SK-N-SH (cell line): ENCODE results near the gene VAMP2. TPM values are rescaled to one million over a fixed set of nuclear protein-coding genes. Genes with fewer than 3 reads are reported as not detected.

Source experiments
- CTCF ChIA-PET: fragments of 300-600, 350-600 bp; formaldehyde crosslinking; extraction: SDS; loops from one replicate; lab custom pipeline; 2021; lab: Yijun Ruan, JAX
- POLR2A ChIA-PET: fragments of 350-600 bp; sonication (Branson Sonifier 250); formaldehyde crosslinking; extraction: SDS; loops from one replicate; lab custom pipeline; 2020; ENCODE audit warnings: antibody characterized with exemption, inconsistent platforms; lab: Yijun Ruan, JAX
- DNase-seq: peaks from one replicate; pipeline ENCODE4 v3.0.0; 2012
- H2AFZ ChIP-seq: fragments of 200-600 bp; sonication (generic); 2 replicates; pipeline ENCODE4 v1.8.1; 2016; ENCODE audit warnings: antibody characterized with exemption, mild to moderate bottlenecking, low read depth
- H3F3A ChIP-seq: fragments of 200-600 bp; sonication (generic); replicated peaks from 2 replicates; pipeline ENCODE3; 2016; ENCODE audit warnings: antibody characterized with exemption, mild to moderate bottlenecking; ENCODE audit not compliant: insufficient read depth
- H3K27ac ChIP-seq, 2 experiments: fragments of 200-500 bp in 1 of 2; fragments of 200-600 bp in 1 of 2; sonication (Bioruptor generic) in 1 of 2; sonication (generic), shearing (Covaris generic) in 1 of 2; 2 replicates each; pipeline versions ENCODE4 v1.5.1 to v1.6.1; 2014 to 2016; ENCODE audit warnings: low read depth in 2 of 2, inconsistent platforms in 1 of 2, low read length in 1 of 2, mild to moderate bottlenecking in 1 of 2, mixed read lengths in 1 of 2
- H3K27me3 ChIP-seq: fragments of 200-600 bp; sonication (generic), shearing (Covaris generic); 2 replicates; pipeline ENCODE4 v1.6.1; 2016; ENCODE audit warnings: mixed run types; ENCODE audit not compliant: insufficient read depth
- H3K36me3 ChIP-seq, 2 experiments: fragments of 200-500 bp in 1 of 2; fragments of 200-600 bp in 1 of 2; sonication (Bioruptor generic) in 1 of 2; sonication (generic) in 1 of 2; replicated peaks in 1 of 2; 2 replicates each; pipeline versions ENCODE3 to v1.5.1; 2014 to 2016; ENCODE audit warnings: low read length in 1 of 2, mild to moderate bottlenecking in 1 of 2; ENCODE audit not compliant: insufficient read depth in 2 of 2, control insufficient read depth in 1 of 2
- H3K4me1 ChIP-seq, 2 experiments: fragments of 200-500 bp in 1 of 2; fragments of 200-600 bp in 1 of 2; sonication (Bioruptor generic) in 1 of 2; sonication (generic), shearing (Covaris generic) in 1 of 2; 2 replicates each; pipeline versions ENCODE4 v1.5.1 to v1.6.1; 2014 to 2016; ENCODE audit warnings: low read depth in 1 of 2, low read length in 1 of 2, mixed run types in 1 of 2; ENCODE audit not compliant: insufficient read depth in 2 of 2, control insufficient read depth in 1 of 2
- H3K4me2 ChIP-seq: fragments of 200-600 bp; sonication (generic), shearing (Covaris generic); 2 replicates; pipeline ENCODE4 v1.6.1; 2017; ENCODE audit warnings: mixed run types
- H3K4me3 ChIP-seq, 2 experiments: fragments of 200-500 bp in 1 of 2; fragments of 200-600 bp in 1 of 2; sonication (Bioruptor generic) in 1 of 2; sonication (generic), shearing (Covaris generic) in 1 of 2; 2 replicates each; pipeline versions ENCODE4 v1.5.1 to v1.8.1; 2014 to 2016; ENCODE audit warnings: low read depth in 2 of 2, inconsistent platforms in 1 of 2, low read length in 1 of 2, mild to moderate bottlenecking in 1 of 2, mixed read lengths in 1 of 2, moderate library complexity in 1 of 2
- H3K79me2 ChIP-seq: fragments of 200-600 bp; sonication (generic); 2 replicates; pipeline ENCODE4 v1.8.1; 2017; ENCODE audit warnings: mild to moderate bottlenecking; ENCODE audit not compliant: insufficient read depth
- H3K9ac ChIP-seq: fragments of 200-600 bp; sonication (generic); 2 replicates; pipeline ENCODE4 v1.6.1; 2017; ENCODE audit warnings: mixed run types
- H3K9me2 ChIP-seq: fragments of 200-600 bp; sonication (generic); 2 replicates; pipeline ENCODE4 v1.6.1; 2017; ENCODE audit warnings: mixed run types
- H3K9me3 ChIP-seq: fragments of 200-600 bp; sonication (generic); 2 replicates; pipeline ENCODE4 v1.6.1; 2017; ENCODE audit warnings: mixed run types, mild to moderate bottlenecking, moderate library complexity
- H4K20me1 ChIP-seq: fragments of 200-600 bp; sonication (generic); 2 replicates; pipeline ENCODE4 v1.6.1; 2017; ENCODE audit warnings: mild to moderate bottlenecking, mixed run types; ENCODE audit not compliant: insufficient read depth
- CHD2 ChIP-seq: fragments of 150-350 bp; IDR thresholded peaks from 2 replicates; pipeline ENCODE4 v1.6.1; 2018; ENCODE audit warnings: low read length; ENCODE audit not compliant: partially characterized antibody
- CTCF ChIP-seq: fragments of 200-600 bp; sonication (generic); IDR thresholded peaks from 2 replicates; pipeline ENCODE4 v1.6.1; 2017; ENCODE audit warnings: antibody characterized with exemption, mild to moderate bottlenecking, moderate library complexity
- JUND ChIP-seq: IDR thresholded peaks from 2 replicates; pipeline ENCODE4 v1.4.0; 2012
- MXI1 ChIP-seq: IDR thresholded peaks from 2 replicates; pipeline ENCODE4 v1.6.1; 2012; ENCODE audit warnings: mild to moderate bottlenecking, low read depth, low read length, improper control_type of control experiment
- NFIC ChIP-seq: IDR thresholded peaks from 2 replicates; pipeline ENCODE4 v1.4.0; 2012; ENCODE audit warnings: borderline replicate concordance
- PBX3 ChIP-seq: IDR thresholded peaks from 2 replicates; pipeline ENCODE4; 2012
- RAD21 ChIP-seq: IDR thresholded peaks from 2 replicates; pipeline ENCODE4 v1.6.1; 2012; ENCODE audit warnings: mild to moderate bottlenecking, low read length
- RCOR1 ChIP-seq: fragments of 150-350 bp; IDR thresholded peaks from 2 replicates; pipeline ENCODE4 v1.6.1; 2017; ENCODE audit warnings: antibody characterized with exemption, low read length
- RFX5 ChIP-seq: IDR thresholded peaks from 2 replicates; pipeline ENCODE4 v1.6.1; 2012; ENCODE audit warnings: mild to moderate bottlenecking, improper control_type of control experiment, low read length
- SMC3 ChIP-seq: IDR thresholded peaks from 2 replicates; pipeline ENCODE4 v1.6.1; 2012; ENCODE audit warnings: low read depth, low read length, improper control_type of control experiment
- TAF1 ChIP-seq: IDR thresholded peaks from 2 replicates; pipeline ENCODE4 v1.6.1; 2012; ENCODE audit warnings: low read depth, mild to moderate bottlenecking, low read length, moderate library complexity, borderline replicate concordance
- WGBS: methylation state at CpG from one replicate; pipeline ENCODE4 v1.1.6; 2017; ENCODE audit warnings: low lambda C conversion rate; 5-methylcytosine and 5-hydroxymethylcytosine counted together
- polyA plus RNA-seq, 3 experiments: library from polyadenylated mRNA; depleted of rRNA; stranded (reverse); fragments of >200 nt; gene quantifications; 2 replicates each; pipeline ENCODE4 v1.2.3, GENCODE V29; 2012
- TF ChIP-seq, protein P1 (sequence below): IDR thresholded peaks from 2 replicates; pipeline ENCODE4 v1.6.1; 2012; ENCODE audit warnings: mild to moderate bottlenecking, low read depth, low read length, moderate library complexity

VAMP2 gene
- polyA plus RNA-seq, 1 of the 3 experiments (the other 2 are of a cell fraction): 42.0 TPM

DNA sequence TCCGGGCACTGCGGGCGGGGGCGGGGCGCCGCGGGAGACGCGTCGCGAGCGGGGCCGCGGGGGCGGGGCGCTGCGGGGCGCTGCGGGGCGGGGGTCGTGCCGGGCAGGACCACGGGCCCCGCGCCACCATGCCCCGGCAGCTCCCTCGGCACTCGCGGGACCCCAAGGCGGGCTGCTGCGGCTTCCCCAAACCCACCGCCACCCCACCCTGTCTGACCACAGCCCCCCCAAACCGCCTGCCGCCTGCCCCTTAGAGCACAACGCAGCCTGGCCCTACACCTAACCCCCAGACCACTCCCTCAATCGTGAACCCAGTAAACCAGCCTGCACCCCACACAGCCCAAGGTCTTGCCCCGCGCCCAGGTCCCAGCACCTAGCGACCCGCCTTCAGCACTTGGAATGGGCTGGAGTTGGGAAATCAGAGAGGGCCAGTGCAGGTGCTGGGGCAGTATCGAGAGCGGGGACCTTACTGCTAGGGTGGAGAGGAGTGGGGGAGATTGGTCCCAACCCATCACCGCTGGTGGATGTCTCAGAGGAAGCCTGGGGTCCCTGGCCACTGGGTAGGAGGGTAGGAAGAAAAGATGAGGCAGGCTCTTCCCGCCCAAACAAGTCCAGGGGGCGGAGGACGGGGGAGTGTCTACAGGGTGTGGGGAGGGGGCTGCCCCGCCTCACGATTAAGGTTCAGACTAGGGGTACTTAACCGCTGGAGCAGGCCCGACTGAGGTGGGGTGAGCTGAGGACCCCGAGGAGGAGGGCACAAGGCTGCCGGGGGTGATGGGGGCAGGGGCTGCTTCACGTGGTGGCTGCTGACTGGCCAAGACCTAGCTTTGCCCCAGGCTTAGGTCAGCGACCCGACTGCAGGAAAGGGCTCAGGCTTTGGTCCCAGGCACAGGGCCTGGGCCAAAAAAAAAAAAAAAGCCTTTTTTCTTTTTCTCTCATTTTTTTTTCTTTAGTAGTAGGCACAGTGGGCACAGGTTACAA lies 539 bp upstream of the VAMP2 start:
- POLR2A ChIA-PET: interaction anchor here (0.7 to 1.8 kb wide), 4 partner anchors 10 to 41 kb away, joined by 3 to 36 read pairs (median 4); no protein-coding TSS in a partner anchor

More for the DNA sequence above, 539 bp upstream of the VAMP2 start:
- peaks cover 38% of the 10 kb centered on the region for H3K79me2 ChIP-seq
- H3K4me2 ChIP-seq: peak overlapping the region; percentile 77
- H3K9me2 ChIP-seq: no peaks in the 10 kb centered on the region
- CTCF ChIA-PET: interaction anchor here (0.6 to 9.4 kb wide), 6 partner anchors 10 to 69 kb away, joined by 3 to 98 read pairs (median 6); partner anchors contain the start of gene HES7
- H3K27ac ChIP-seq: peak overlapping the region; percentile 66 to 79
- H3K36me3 ChIP-seq: peaks cover 9 to 23% of the 10 kb centered on the region in 2 experiments
- H3K9me3 ChIP-seq: no peaks in the 10 kb centered on the region
- WGBS: 22% methylated on average over 20 of the region's 55 CpGs
- peaks cover 41% of the 10 kb centered on the region for H3F3A ChIP-seq
- peak; percentile 93 for DNase-seq
- H4K20me1 ChIP-seq: no peaks in the 10 kb centered on the region
- H3K9ac ChIP-seq: peak overlapping the region; percentile 100
- no peaks in the 10 kb centered on the region for H3K27me3 ChIP-seq
- H3K4me3 ChIP-seq: peak overlapping the region; percentile 64 to 88
- TF ChIP-seq RFX5 (no peak), JUND (no peak), CHD2 (no peak), NFIC (no peak), TAF1 (no peak), CTCF (no peak), RAD21 (no peak), MXI1 (no peak; the same call in 1 of the 2 replicates), SMC3 (no peak), PBX3 (no peak), RCOR1 (no peak)
- TF ChIP-seq, protein P1, sequence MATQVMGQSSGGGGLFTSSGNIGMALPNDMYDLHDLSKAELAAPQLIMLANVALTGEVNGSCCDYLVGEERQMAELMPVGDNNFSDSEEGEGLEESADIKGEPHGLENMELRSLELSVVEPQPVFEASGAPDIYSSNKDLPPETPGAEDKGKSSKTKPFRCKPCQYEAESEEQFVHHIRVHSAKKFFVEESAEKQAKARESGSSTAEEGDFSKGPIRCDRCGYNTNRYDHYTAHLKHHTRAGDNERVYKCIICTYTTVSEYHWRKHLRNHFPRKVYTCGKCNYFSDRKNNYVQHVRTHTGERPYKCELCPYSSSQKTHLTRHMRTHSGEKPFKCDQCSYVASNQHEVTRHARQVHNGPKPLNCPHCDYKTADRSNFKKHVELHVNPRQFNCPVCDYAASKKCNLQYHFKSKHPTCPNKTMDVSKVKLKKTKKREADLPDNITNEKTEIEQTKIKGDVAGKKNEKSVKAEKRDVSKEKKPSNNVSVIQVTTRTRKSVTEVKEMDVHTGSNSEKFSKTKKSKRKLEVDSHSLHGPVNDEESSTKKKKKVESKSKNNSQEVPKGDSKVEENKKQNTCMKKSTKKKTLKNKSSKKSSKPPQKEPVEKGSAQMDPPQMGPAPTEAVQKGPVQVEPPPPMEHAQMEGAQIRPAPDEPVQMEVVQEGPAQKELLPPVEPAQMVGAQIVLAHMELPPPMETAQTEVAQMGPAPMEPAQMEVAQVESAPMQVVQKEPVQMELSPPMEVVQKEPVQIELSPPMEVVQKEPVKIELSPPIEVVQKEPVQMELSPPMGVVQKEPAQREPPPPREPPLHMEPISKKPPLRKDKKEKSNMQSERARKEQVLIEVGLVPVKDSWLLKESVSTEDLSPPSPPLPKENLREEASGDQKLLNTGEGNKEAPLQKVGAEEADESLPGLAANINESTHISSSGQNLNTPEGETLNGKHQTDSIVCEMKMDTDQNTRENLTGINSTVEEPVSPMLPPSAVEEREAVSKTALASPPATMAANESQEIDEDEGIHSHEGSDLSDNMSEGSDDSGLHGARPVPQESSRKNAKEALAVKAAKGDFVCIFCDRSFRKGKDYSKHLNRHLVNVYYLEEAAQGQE: no peak
- H3K4me1 ChIP-seq: peaks cover 25 to 29% of the 10 kb centered on the region in 2 experiments; a peak in 3 of 4 replicates
- H2AFZ ChIP-seq: peak overlapping the region; percentile 98
